GM21526 (cell line): Measurements from ENCODE around the gene CENPX.

Source experiments
- ATAC-seq: cut with Tn5 transposase; IDR thresholded peaks from one replicate; pipeline ENCODE4 v1.9.1; 2021; ENCODE audit warnings: moderate library complexity; ENCODE audit not compliant: unreplicated experiment, low FRiP score

The CENPX gene

GRCh38 chr17:82000803-82001570 is 21.7 kb downstream of the CENPX start:
- no peak for ATAC-seq

GRCh38 chr17:81999976-82000802 is 22.5 kb downstream of the CENPX start:
- no peak for ATAC-seq

GRCh38 chr17:81999587-81999975 is 23.1 kb downstream of the CENPX start:
- no peak for ATAC-seq

GRCh38 chr17:81998691-81999438 is 23.8 kb downstream of the CENPX start:
- no peak for ATAC-seq

- ATAC-seq = no peak
These were observed 24.5 kb downstream of the CENPX start for GRCh38 chr17:81998212-81998611.

GRCh38 chr17:81996757-81997441 is 25.8 kb downstream of the CENPX start:
- no peak for ATAC-seq

GRCh38 chr17:81996232-81996756 is 26.4 kb downstream of the CENPX start:
- no peak for ATAC-seq

- no peak for ATAC-seq
These were observed 27.0 kb downstream of the CENPX start for GRCh38 chr17:81995463-81996231.

GRCh38 chr17:81994593-81995462 is 27.9 kb downstream of the CENPX start:
- no peak for ATAC-seq

GRCh38 chr17:81993729-81994592 is 28.7 kb downstream of the CENPX start:
- no peak for ATAC-seq

GRCh38 chr17:81992306-81993102 is 30.2 kb downstream of the CENPX start:
- ATAC-seq = no peak

GRCh38 chr17:81991684-81992305 is 30.9 kb downstream of the CENPX start:
- no peak for ATAC-seq

GRCh38 chr17:81990836-81991683 is 31.6 kb downstream of the CENPX start:
- ATAC-seq = no peak

- ATAC-seq = no peak
These were observed 35.4 kb downstream of the CENPX start for GRCh38 chr17:81987161-81987770.

GRCh38 chr17:81986606-81987005 is 36.1 kb downstream of the CENPX start:
- ATAC-seq = no peak
